Endothelial cell of umbilical vein (primary cell): Measurements from ENCODE around the gene GALNT2.

Experiments used
- EZH2 ChIP-seq: IDR thresholded peaks from 2 replicates; pipeline ENCODE4 v1.6.1; 2012; ENCODE audit warnings: borderline replicate concordance, low read depth, mild to moderate bottlenecking, moderate library complexity, low read length, inconsistent platforms; ENCODE audit not compliant: severe bottlenecking
- FOS ChIP-seq: IDR thresholded peaks from 2 replicates; pipeline ENCODE4 v1.6.1; 2011; ENCODE audit warnings: mild to moderate bottlenecking, low read length, moderate library complexity, borderline replicate concordance; ENCODE audit not compliant: insufficient read depth
- GATA2 ChIP-seq: IDR thresholded peaks from 2 replicates; pipeline ENCODE4 v1.7.0; 2011; ENCODE audit warnings: low read depth, mild to moderate bottlenecking, moderate library complexity, mixed read lengths, low read length; ENCODE audit not compliant: insufficient read length, insufficient read depth
- JUN ChIP-seq: IDR thresholded peaks from 2 replicates; pipeline ENCODE4 v1.6.1; 2011; ENCODE audit warnings: borderline replicate concordance, low read depth; ENCODE audit not compliant: insufficient read length, insufficient read depth
- MYC ChIP-seq: IDR thresholded peaks from one replicate; pipeline ENCODE4 v1.6.1; 2011; ENCODE audit warnings: mild to moderate bottlenecking, low read depth, low read length
- POLR2A ChIP-seq: IDR thresholded peaks from 2 replicates; pipeline ENCODE4 v1.6.1; 2012; ENCODE audit warnings: low read depth, mild to moderate bottlenecking, control low read depth, low read length
- POLR2AphosphoS5 ChIP-seq: IDR thresholded peaks from 2 replicates; pipeline ENCODE4 v1.6.1; 2012; ENCODE audit warnings: low read depth, mild to moderate bottlenecking, control low read depth, low read length, moderate library complexity; ENCODE audit not compliant: insufficient read depth
- TF ChIP-seq, protein P1 (sequence below), 2 donors: IDR thresholded peaks; 1 replicate in 1 of 2; 2 replicates in 1 of 2; pipeline ENCODE4 v1.5.1; 2011; ENCODE audit warnings: low read length in 2 of 2, mild to moderate bottlenecking in 2 of 2, moderate library complexity in 2 of 2, control low read depth in 1 of 2, inconsistent platforms in 1 of 2, low read depth in 1 of 2; ENCODE audit not compliant: insufficient read depth in 1 of 2; ENCODE audit errors: extremely low read depth in 1 of 2
- TF ChIP-seq, protein P2 (sequence below): IDR thresholded peaks from 2 replicates; pipeline ENCODE4 v1.6.1; 2011; ENCODE audit not compliant: insufficient read depth, insufficient read length

DNA sequence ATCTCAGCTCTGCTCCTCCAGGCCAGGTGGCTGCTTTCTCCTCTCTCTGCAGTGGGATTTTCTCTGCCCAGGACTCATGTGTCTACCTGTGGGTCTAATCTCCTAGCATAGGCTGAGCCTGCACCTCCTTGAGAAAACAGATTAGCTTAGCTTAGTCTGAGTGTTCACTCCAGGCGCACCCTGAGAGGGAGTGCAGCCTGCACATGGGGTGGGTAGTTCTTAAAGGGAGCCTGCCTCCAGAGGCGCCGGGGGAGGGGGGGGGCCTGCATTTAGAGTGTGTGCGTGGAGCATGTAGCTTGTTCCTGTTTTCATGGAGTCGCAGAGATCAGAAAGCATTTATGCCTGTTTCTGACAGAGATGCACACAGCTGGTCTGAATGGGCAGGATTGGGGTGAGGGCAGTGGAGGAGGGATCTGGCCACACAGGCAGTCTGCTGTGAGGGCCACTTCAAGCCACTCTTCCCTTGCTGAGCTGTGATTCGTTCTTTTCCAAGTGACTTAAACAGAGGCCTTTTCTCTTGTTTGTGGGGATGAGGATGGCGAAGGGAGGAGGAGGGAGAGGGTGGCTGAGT is 45.2 kb downstream of the GALNT2 start:
- TF ChIP-seq, protein P1, sequence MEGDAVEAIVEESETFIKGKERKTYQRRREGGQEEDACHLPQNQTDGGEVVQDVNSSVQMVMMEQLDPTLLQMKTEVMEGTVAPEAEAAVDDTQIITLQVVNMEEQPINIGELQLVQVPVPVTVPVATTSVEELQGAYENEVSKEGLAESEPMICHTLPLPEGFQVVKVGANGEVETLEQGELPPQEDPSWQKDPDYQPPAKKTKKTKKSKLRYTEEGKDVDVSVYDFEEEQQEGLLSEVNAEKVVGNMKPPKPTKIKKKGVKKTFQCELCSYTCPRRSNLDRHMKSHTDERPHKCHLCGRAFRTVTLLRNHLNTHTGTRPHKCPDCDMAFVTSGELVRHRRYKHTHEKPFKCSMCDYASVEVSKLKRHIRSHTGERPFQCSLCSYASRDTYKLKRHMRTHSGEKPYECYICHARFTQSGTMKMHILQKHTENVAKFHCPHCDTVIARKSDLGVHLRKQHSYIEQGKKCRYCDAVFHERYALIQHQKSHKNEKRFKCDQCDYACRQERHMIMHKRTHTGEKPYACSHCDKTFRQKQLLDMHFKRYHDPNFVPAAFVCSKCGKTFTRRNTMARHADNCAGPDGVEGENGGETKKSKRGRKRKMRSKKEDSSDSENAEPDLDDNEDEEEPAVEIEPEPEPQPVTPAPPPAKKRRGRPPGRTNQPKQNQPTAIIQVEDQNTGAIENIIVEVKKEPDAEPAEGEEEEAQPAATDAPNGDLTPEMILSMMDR (IDR thresholded peaks at IDR 0.05; ENCODE audit: extremely low read depth in 1 of 2, insufficient read depth in 1 of 2, low read depth in 1 of 2, low read length in 2 of 2), result no peak
- TF ChIP-seq POLR2A (no peak), POLR2AphosphoS5 (no peak), EZH2 (no peak), FOS (no peak), JUN (no peak), MYC (no peak), GATA2 (no peak)
- TF ChIP-seq, protein P2, sequence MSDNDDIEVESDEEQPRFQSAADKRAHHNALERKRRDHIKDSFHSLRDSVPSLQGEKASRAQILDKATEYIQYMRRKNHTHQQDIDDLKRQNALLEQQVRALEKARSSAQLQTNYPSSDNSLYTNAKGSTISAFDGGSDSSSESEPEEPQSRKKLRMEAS, result no peak
